ENCODE results near the gene ALDH4A1. TPM values are rescaled to one million over a fixed set of nuclear protein-coding genes. Genes with fewer than 3 reads are reported as not detected.

ALDH4A1 gene
- total and polyA plus RNA-seq, 8 donors: 3.5 to 16.0 (median 8.6) TPM

GRCh38 chr1:18901147-18901951 lies 1.0 kb downstream of the ALDH4A1 start:
- intact Hi-C loops (cut with DNase I; ENCODE audit: low total_unique reads): loop anchor here (10.0 kb wide), 1 partner anchor 53 kb away; the partner anchor contains the start of gene IFFO2
- DNase-seq: no peak
- Histone ChIP-seq H3K27ac (peak overlapping the region in 1 of 5 donors; percentile 91), H3K27me3 (no peaks in the 10 kb centered on the region), H3K9me3 (no peaks in the 10 kb centered on the region), H3K4me3 (peak overlapping the region; percentile 74 to 93 (median 78)), H3K4me1 (peaks cover 7 to 27% (median 24%) of the 10 kb centered on the region in 4 donors), H3K36me3 (no peaks in the 10 kb centered on the region)
- 38 to 50% (median 45%) methylated on average over 8 to 9 of the region's 9 CpGs for WGBS, 5 donors
- TF ChIP-seq, protein P1, sequence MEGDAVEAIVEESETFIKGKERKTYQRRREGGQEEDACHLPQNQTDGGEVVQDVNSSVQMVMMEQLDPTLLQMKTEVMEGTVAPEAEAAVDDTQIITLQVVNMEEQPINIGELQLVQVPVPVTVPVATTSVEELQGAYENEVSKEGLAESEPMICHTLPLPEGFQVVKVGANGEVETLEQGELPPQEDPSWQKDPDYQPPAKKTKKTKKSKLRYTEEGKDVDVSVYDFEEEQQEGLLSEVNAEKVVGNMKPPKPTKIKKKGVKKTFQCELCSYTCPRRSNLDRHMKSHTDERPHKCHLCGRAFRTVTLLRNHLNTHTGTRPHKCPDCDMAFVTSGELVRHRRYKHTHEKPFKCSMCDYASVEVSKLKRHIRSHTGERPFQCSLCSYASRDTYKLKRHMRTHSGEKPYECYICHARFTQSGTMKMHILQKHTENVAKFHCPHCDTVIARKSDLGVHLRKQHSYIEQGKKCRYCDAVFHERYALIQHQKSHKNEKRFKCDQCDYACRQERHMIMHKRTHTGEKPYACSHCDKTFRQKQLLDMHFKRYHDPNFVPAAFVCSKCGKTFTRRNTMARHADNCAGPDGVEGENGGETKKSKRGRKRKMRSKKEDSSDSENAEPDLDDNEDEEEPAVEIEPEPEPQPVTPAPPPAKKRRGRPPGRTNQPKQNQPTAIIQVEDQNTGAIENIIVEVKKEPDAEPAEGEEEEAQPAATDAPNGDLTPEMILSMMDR (IDR thresholded peaks at IDR 0.05): no peak
- TF ChIP-seq POLR2A (IDR thresholded peaks at IDR 0.05) (no peak), EP300 (IDR thresholded peaks at IDR 0.05) (no peak), POLR2AphosphoS5 (IDR thresholded peaks at IDR 0.05) (no peak)

DNA sequence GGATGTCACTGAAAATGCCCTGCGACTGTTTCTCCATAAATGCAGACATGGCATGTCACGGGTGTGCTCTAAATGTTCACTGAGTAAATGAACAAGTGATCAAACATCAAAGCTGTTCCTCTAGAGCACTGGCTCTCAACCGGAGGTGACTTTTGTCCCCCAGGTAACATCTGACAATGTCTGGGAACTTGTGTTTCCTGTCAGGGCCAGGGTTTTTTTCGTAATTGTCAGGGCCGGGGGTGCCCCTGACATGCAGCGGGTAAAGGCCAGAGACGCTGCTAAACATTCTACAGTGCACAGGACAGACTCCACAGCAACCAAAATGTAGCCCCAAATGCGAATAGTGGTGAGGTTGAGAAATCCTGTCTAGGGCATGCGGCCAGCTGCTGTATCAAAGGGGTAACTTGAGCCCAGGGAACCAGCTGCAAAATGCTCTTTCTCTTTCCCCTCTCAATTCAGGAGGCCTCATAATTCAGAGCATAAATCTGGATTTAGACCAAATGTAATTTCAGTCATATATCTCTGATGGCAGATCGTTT lies 2.0 kb downstream of the ALDH4A1 start:
- no peaks in the 10 kb centered on the region for H3K27me3 ChIP-seq
- intact Hi-C loops (cut with DNase I; ENCODE audit: low total_unique reads): loop anchor here (10.0 kb wide), 1 partner anchor 54 kb away; the partner anchor contains the start of gene IFFO2
- peaks cover 7 to 27% (median 24%) of the 10 kb centered on the region in 4 donors for H3K4me1 ChIP-seq
- H3K36me3 ChIP-seq: no peaks in the 10 kb centered on the region
- DNase-seq: no peak
- no peak overlapping the region for H3K27ac ChIP-seq
- no peaks in the 10 kb centered on the region for H3K9me3 ChIP-seq
- 70 to 86% (median 78%) methylated on average over 10 of the region's 10 CpGs for WGBS, 5 donors
- no peak overlapping the region for H3K4me3 ChIP-seq
- no peak for TF ChIP-seq EP300 (IDR thresholded peaks at IDR 0.05)
- no peak for TF ChIP-seq POLR2AphosphoS5 (IDR thresholded peaks at IDR 0.05)
- TF ChIP-seq, protein P1 (IDR thresholded peaks at IDR 0.05): no peak
- no peak for TF ChIP-seq POLR2A (IDR thresholded peaks at IDR 0.05)

DNA sequence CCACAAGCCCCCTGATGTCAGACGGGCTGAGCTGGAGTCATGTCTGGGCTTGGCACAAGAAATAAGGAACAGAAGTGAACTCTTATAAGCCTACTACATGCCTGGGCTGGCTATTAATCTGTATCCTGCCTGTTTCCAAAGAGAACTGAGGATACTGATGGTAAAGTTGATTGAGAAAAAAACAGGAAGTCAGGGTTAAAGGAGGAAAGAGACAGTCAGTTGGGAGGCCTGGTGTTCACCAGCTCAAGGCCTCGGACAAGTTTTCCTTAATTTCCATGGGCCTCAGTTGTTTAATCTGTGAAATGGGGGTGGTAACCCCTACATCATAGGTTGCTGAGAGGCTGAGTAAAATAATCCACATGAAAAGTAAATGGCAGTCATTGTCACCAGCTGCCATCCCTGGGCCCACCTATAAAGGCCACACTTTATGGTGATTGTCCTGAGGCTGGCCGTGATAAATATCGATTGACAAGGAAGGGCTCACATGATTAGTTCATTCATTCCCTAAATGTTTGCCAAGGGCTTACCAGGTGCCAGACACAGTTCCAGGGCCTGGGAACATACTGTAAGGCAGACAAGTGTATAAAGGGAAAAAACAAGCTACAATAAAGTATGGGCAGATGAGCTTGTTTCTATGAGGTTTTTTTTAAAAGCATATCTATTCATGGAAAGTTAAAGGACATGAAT lies 2.8 kb downstream of the ALDH4A1 start:
- no peak overlapping the region for H3K4me3 ChIP-seq
- WGBS, 5 donors: 66 to 83% (median 72%) methylated on average over 4 of the region's 4 CpGs
- DNase-seq: no peak
- H3K4me1 ChIP-seq: peaks cover 7 to 27% (median 24%) of the 10 kb centered on the region in 4 donors
- no peak for TF ChIP-seq POLR2AphosphoS5 (IDR thresholded peaks at IDR 0.05)
- TF ChIP-seq POLR2A (IDR thresholded peaks at IDR 0.05): no peak
- TF ChIP-seq, protein P1 (IDR thresholded peaks at IDR 0.05): no peak
- no peak for TF ChIP-seq EP300 (IDR thresholded peaks at IDR 0.05)
- H3K36me3 ChIP-seq: no peaks in the 10 kb centered on the region
- intact Hi-C loops (cut with DNase I; ENCODE audit: low total_unique reads): loop anchor here (10.0 kb wide), 1 partner anchor 55 kb away; the partner anchor contains the start of gene IFFO2
- H3K27ac ChIP-seq: no peak overlapping the region
- H3K9me3 ChIP-seq: no peaks in the 10 kb centered on the region
- no peaks in the 10 kb centered on the region for H3K27me3 ChIP-seq

DNA sequence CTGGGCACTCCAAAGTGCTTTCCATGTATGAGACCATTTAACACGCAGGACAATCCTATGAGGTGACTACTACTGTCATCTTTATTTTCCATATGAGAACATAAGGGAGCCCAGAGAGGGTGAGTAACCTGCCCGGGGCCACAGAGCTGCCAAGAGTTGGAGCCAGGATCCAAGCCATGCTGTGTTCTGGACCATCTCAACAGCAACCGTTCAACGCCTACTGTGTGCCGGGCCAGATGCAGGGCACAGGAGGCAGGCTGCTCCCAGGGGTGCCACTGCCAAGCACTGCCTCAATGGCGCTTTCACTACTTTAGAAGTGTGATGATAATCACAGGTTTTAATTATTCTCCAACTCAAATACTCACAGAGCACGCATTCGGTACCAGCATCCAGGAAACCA lies 3.8 kb downstream of the ALDH4A1 start:
- DNase-seq: no peak
- TF ChIP-seq EP300 (IDR thresholded peaks at IDR 0.05): no peak
- TF ChIP-seq, protein P1 (IDR thresholded peaks at IDR 0.05): no peak
- no peak for TF ChIP-seq POLR2AphosphoS5 (IDR thresholded peaks at IDR 0.05)
- TF ChIP-seq POLR2A (IDR thresholded peaks at IDR 0.05): no peak
- no peaks in the 10 kb centered on the region for H3K9me3 ChIP-seq
- peaks cover 5 to 23% (median 21%) of the 10 kb centered on the region in 4 donors for H3K4me1 ChIP-seq
- no peak overlapping the region for H3K27ac ChIP-seq
- H3K4me3 ChIP-seq: no peak overlapping the region
- H3K36me3 ChIP-seq: no peaks in the 10 kb centered on the region
- 91 to 96% (median 94%) methylated on average over 8 of the region's 8 CpGs for WGBS, 5 donors
- H3K27me3 ChIP-seq: no peaks in the 10 kb centered on the region
- intact Hi-C loops (cut with DNase I; ENCODE audit: low total_unique reads): no loop called here

All from stomach (tissue), 9 donors.